ENCODE measurements around the gene ZNF423. TPM values are rescaled to one million over a fixed set of nuclear protein-coding genes. Genes with fewer than 3 reads are reported as not detected.

The ZNF423 gene
- total RNA-seq, 1 donor from 2014 or later: 19.8 TPM

DNA sequence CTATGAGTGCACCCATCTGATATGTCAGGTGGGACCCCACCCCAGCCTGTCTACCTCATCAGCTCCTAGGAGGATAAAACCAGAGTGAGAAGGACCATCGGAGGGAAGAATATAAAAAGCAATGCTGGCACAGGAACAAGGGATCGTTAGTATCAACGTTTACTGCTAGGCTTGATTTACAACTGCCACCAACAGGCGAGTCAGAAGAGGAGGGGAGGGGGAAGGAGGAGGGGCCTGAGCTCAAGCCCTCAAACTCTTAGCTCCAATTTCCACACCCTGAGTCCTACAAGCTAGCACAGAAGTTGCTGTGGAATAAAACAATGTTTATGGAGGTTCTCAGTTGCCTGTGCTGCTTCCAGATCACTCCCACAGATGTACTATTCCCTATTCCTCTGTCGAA lies 247.8 kb downstream of the ZNF423 start:
- DNase-seq (ENCODE audit: low spot score in 2 of 2, unreplicated experiment in 2 of 2): peak in 1 of 2 experiments; percentile 37
- Mint-ChIP-seq H3K4me1 (peaks cover 14% of the 10 kb centered on the region), H3K9me3 (peaks cover 28% of the 10 kb centered on the region), H3K27ac (no peak overlapping the region), H3K27me3 (ENCODE audit: low read depth) (peaks cover 2% of the 10 kb centered on the region), H3K4me3 (no peak overlapping the region), H3K36me3 (peaks cover 5% of the 10 kb centered on the region)
- TF ChIP-seq, protein P1, sequence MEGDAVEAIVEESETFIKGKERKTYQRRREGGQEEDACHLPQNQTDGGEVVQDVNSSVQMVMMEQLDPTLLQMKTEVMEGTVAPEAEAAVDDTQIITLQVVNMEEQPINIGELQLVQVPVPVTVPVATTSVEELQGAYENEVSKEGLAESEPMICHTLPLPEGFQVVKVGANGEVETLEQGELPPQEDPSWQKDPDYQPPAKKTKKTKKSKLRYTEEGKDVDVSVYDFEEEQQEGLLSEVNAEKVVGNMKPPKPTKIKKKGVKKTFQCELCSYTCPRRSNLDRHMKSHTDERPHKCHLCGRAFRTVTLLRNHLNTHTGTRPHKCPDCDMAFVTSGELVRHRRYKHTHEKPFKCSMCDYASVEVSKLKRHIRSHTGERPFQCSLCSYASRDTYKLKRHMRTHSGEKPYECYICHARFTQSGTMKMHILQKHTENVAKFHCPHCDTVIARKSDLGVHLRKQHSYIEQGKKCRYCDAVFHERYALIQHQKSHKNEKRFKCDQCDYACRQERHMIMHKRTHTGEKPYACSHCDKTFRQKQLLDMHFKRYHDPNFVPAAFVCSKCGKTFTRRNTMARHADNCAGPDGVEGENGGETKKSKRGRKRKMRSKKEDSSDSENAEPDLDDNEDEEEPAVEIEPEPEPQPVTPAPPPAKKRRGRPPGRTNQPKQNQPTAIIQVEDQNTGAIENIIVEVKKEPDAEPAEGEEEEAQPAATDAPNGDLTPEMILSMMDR (IDR thresholded peaks at IDR 0.05; ENCODE audit: unreplicated experiment): no peak

DNA sequence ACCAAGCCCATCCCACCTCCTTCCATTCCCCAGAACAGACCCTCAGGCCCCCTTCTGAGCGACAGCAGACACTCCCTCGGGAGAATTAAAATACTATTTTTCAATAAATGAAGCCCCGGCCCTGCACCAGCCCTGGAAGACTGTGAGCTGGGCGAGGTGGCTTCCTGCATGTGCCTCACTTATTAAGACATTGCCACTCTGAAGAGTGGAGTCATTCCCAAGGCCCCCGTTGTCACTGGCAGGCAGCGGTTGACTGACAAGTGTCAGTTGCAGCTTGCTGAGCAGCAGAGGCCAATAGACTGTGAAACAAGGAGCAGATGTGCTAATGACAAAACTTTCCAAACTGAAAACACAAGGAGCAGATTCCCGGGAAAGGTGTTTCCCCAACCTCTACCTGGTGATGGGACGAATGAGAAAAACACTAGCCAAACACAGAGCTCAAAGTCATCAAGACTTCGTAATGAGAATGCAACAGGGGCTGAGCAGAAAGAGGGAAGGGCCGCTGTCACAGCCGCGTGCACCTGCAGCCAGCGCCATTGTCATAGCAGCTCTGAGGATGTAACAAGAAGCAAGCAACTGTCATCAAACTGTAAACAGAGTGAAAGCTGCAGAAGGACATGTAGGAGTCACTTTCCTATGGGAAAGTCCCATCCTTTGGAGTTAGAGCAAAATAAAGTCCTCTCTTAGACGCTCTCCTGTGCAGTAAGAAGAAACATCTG lies 250.2 kb downstream of the ZNF423 start:
- peak in 1 of 2 experiments; percentile 13 for DNase-seq (ENCODE audit: low spot score in 2 of 2, unreplicated experiment in 2 of 2)
- no peak overlapping the region for H3K27ac Mint-ChIP-seq
- H3K9me3 Mint-ChIP-seq: peaks cover 10% of the 10 kb centered on the region
- peaks cover 2% of the 10 kb centered on the region for H3K36me3 Mint-ChIP-seq
- H3K4me3 Mint-ChIP-seq: no peak overlapping the region
- TF ChIP-seq, protein P1 (IDR thresholded peaks at IDR 0.05; ENCODE audit: unreplicated experiment): no peak
- H3K4me1 Mint-ChIP-seq: peaks cover 16% of the 10 kb centered on the region
- peaks cover 2% of the 10 kb centered on the region for H3K27me3 Mint-ChIP-seq (ENCODE audit: low read depth)

DNA sequence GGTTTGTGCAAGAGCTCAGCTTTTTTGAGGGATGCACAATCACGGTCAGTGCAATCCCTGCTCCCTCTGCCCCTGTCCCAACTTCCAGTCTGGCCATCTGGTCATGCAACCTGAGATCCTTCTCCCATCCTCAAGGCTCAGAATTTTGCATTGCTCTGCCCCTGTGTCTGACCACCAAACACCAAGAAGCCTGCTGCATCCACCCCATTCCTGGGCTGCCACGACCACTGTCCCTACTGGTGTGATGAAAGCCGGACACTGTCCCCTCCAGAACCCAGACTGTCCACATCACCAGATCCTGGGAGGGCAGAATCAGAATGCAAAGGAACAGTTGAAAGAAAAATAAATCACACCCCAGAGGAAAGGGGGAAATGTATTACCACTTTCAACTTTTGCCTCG lies 251.3 kb downstream of the ZNF423 start:
- Mint-ChIP-seq H3K4me1 (peaks cover 21% of the 10 kb centered on the region), H3K27ac (no peak overlapping the region), H3K27me3 (ENCODE audit: low read depth) (peaks cover 2% of the 10 kb centered on the region), H3K36me3 (peaks cover 2% of the 10 kb centered on the region), H3K4me3 (no peak overlapping the region), H3K9me3 (peaks cover 4% of the 10 kb centered on the region)
- TF ChIP-seq, protein P1 (IDR thresholded peaks at IDR 0.05; ENCODE audit: unreplicated experiment): no peak
- peak in 1 of 2 experiments; percentile 22 for DNase-seq (ENCODE audit: low spot score in 2 of 2, unreplicated experiment in 2 of 2)

DNA sequence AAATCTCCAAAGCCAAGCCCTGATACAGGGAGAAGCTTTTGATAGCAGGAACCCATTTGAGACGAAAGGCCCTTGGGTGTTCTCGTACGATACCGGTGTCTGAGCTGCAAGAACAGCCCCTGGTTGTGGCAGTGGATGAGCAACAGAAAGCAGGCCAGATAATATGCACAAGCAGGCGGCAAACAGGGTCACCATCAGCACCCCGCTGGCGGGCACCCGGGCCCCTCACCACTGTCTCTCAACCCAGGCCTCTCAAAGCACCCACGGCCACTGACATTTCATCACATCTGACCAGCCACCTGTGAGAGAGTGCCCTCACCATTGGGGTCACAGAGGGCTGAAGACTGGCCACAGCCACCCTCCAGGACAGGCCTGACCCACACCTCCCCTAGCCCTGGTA lies 252.0 kb downstream of the ZNF423 start:
- Mint-ChIP-seq H3K36me3 (no peaks in the 10 kb centered on the region), H3K27ac (no peak overlapping the region), H3K4me1 (peaks cover 21% of the 10 kb centered on the region), H3K27me3 (ENCODE audit: low read depth) (peaks cover 2% of the 10 kb centered on the region), H3K9me3 (no peaks in the 10 kb centered on the region), H3K4me3 (no peak overlapping the region)
- DNase-seq (ENCODE audit: low spot score in 2 of 2, unreplicated experiment in 2 of 2): peak in 1 of 2 experiments; percentile 35
- TF ChIP-seq, protein P1 (IDR thresholded peaks at IDR 0.05; ENCODE audit: unreplicated experiment): no peak

DNA sequence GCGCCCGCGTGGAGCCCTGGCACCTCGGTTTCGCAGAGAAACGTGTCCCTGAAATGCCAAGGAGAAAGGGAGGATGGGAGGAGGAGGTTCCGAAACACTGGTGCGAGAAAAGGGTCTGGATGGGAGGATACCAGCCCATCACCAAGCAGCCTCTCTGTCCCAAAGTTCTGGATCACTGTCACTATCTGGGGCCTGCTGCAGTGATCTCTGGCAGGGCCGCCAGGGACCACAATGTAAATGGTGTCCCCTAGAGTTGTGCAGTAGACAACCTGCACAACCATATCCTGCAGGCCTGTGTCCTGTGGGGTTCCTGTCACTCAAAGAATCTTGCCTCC lies 253.0 kb downstream of the ZNF423 start:
- no peaks in the 10 kb centered on the region for H3K36me3 Mint-ChIP-seq
- H3K27ac Mint-ChIP-seq: no peak overlapping the region
- peak in 1 of 2 experiments; percentile 32 for DNase-seq (ENCODE audit: low spot score in 2 of 2, unreplicated experiment in 2 of 2)
- no peaks in the 10 kb centered on the region for H3K9me3 Mint-ChIP-seq
- no peak overlapping the region for H3K4me3 Mint-ChIP-seq
- H3K27me3 Mint-ChIP-seq (ENCODE audit: low read depth): peaks cover 2% of the 10 kb centered on the region
- TF ChIP-seq, protein P1 (IDR thresholded peaks at IDR 0.05; ENCODE audit: unreplicated experiment): no peak
- peaks cover 21% of the 10 kb centered on the region for H3K4me1 Mint-ChIP-seq
